NCI-H2171 (cell line): ENCODE measurements around the gene OTOP3.
"Not testable (repeated sequence)": the region's sequence is repeated elsewhere in the genome, so short reads cannot be mapped to it uniquely, and the experiment has no call there.

Experiments used
- DNase-seq: peaks from one replicate; lab custom pipeline; 2025; lab: John Stamatoyannopoulos, UW

Gene OTOP3, protein sequence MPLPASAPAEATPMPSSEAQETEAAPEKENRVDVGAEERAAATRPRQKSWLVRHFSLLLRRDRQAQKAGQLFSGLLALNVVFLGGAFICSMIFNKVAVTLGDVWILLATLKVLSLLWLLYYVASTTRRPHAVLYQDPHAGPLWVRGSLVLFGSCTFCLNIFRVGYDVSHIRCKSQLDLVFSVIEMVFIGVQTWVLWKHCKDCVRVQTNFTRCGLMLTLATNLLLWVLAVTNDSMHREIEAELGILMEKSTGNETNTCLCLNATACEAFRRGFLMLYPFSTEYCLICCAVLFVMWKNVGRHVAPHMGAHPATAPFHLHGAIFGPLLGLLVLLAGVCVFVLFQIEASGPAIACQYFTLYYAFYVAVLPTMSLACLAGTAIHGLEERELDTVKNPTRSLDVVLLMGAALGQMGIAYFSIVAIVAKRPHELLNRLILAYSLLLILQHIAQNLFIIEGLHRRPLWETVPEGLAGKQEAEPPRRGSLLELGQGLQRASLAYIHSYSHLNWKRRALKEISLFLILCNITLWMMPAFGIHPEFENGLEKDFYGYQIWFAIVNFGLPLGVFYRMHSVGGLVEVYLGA

DNA sequence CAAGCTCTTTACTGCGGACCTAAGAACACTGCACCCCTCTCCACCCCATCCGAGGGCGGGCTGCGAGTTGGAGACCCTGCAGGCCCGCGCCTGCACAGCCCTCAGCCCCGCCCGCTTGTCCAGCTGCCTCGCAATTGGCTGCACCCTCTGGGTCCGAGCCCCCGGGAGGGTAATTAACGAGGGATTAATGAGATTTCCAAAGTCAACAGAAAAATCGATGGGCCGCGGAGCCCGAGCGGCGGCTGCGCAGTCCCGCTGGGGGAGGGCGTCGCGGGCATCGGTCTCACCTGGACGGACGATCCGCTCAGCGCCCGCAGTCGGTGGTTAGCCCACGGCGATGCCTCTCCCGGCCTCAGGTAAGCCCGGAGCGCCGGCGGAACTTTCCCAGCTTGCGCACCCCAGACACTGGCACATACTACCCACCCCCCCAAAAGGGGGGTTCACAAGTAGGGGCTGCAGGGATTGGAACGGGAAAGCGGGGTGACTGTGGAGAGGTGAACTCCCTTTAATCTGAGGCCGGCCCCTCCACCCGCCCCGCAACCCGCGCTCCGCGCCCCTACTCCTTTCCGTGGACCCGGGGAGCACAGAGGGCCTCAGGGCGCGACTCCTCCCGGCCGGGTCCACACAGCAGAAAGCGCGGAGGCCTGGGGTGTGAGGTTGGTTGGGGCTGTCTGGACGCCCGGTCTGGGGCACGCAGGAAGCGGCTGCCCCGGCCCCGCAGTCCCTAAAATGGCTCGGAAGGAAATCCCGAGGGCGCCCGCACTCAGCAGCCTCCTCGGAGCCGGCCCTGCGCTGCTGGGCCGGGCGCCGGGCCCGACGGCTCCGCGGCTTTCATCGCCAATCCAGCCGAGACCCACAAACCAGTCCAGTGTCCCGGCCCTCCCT lies at the start of gene OTOP3:
TSS of gene OTOP3 (plus strand) at position 314 of the 885 bp plus-strand sequence. CDS start at position 338, 24 bp downstream.
- DNase-seq, result no peak

DNA sequence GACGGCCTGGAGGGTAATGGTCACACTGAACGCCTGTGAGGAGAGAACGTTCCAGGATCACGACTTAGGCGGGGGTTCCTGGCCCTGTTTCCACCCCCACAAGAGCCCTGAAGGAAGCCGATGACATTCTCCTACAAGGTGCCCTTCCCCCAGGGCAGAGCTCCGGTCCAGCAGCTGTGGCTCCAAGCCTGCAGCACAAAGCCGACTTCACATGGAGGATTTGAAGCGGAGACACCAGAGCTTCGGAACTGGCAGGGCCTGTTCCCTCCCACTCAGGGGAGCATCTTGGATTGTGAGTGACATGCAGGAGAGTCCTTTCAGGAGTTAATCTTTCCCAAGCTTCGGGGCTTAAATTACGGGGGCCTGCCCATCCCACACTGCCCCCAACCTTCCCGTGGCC lies 47.2 kb upstream of the OTOP3 start:
- no peak for DNase-seq

DNA sequence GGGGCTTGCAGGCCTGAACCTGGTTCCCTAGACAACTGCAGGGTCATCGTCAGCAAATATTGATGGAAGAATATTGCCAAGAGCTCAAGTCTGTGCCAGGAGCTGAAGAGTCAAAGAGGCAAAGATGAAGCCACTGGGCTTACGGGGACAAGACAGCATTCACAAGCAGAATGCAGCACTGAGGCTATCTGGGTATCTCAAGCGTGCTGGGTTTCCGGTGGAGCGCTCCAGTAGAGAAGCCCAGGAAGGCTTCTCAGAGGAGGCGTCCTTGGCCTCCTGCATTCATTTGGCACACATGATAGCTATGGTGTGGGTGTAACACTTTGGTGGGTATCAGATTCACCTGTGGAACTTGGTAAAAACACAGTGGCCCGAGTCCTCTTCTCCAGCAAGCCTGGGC lies 45.1 kb upstream of the OTOP3 start:
- no peak for DNase-seq

DNA sequence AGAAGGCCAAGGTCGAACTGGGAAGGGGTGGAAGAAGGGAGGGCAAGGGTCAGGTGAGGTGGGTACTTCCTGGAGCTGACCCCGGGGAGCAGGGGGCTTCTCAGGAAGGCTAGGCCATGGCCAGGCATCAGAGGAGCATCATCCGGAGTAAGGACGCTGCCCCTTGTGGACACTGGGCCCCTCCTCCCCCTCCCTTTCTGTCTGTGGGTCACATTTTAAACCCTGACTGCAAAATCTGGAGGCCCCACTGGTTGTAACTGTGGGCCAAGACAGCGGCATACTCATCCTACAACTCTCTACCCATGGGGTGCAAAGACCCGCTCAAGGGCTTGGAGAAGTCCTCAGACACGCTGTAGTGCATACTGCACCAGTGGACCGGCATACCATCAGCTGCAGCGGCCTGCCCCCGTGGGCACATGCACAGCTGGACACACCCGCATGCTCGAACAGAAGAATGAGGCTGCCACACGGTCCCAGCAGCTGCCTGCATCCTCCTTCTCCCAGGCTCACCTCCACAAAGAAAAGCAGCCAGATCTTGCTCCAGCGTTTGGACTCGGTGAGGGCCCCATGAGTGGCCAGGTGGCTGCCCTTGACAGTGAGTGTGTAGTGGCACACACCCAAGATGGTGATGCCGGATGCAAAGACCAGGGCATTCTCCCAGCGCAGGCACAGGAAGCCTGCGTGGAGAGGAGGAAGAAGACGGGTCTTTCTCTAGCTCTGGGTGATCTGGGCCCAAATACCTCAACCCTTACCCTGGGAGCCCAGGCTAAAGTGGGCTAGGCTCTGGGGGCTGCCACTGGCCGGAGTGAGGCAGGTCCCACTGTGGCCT lies 43.5 kb upstream of the OTOP3 start:
- no peak for DNase-seq

DNA sequence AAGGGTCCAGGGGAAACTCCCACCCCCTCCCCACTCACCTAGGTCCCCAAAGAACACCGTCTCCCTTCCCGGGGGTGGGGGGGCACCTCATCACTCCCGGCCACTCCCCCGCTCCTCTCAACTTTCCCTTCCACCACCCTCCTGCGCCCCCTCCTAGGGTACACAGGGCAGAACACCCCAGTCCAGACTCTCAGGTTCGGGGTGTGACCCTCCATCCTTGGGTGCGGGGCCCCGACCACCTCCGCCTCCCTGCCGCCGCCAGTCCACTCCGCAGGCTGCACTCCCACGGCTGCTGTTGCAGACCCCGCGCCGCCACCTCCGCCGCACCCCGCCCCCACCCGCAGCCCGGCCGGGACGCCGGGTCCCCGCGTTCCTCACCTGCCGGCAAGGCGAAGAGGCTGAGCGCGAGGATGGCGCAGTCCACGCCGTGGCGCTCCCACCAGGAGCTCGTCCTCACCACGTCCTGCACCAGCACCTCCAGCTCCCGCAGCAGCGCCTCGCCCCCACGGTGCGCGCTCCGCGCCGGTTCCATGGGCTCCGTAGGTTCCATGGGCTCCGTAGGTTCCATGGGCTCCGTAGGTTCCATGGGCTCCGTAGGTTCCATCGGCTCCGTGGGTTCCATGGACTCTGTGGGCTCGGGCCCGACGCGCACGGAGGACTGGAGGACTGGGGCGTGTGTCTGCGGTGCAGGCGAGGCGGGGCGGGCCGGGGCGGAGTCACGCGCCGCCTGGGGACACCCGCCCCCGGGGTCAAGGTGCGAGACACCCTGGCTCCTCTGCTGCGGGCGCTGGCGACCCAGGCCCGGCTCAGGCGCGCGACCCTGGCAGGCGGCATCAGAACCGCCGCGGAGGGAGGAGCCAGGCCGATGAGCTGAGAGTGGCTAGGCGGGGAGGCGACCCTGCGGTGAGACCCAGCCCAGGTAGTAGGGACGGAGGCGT lies 42.5 kb upstream of the OTOP3 start, which contains the start of gene FADS6:
TSS of gene FADS6 (minus strand) at position 660 of the 938 bp plus-strand sequence. CDS start at position 622, 38 bp downstream.
- no peak for DNase-seq

DNA sequence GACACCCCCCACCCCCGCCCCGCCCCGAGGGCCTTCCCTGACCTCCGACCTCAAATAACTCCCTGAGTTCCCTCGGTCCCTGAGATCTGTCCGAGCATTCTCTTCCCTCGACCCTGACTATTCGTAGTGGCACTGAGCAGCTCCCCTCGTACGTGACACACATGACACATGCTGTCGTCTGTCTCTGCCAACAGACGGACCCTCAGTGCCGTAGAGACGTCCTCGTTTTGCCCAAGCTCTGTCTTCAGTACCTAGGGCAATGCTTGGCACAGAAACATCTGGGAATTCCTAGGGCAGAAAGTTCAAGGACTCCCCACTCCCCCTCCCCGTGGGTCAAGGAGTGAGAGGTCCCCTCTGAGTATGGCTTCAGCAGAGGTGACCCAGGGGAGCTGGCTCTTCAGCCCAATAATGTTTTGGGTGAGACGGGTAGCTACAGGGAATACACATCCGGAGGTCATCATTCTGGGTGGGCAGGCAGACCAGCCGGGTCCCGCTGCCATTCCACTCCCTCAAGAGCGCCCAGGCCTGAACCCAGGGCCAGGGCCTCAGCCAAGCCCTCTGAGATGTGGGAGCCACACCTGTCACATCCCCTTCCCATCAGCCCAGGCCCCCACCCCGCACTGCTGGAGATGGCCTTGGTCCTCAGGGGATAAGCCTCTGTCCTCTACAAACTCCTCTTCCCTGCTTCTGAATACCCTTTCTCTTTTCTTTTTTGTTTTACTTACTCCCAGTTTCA lies 41.6 kb upstream of the OTOP3 start:
- DNase-seq, result no peak

DNA sequence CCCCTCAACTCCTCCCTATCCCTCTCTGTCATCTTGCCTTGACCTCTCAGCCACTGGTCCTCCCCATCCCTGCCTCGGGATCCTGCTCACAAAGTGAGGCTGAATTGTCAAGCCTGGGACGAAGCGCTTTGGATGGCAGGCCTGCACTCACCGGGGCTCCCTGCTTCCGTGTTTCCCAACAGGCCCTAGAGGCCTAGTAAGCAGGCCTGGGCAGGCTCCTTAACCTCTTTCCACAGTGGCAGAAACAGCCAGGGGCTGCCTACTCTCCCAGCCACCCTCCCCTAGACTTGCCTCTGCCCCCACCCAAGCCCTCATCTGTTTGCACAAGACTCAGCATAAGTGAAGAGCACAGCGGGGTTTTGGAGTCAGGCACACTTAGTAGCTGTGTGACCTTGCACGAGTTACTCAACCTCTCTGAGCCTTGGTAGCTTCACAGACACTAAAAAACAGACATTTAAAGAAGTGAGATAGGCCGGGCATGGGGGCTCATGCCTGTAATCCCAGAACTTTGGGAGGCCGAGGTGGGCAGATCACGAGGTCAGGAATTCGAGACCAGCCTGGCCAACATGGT lies 37.2 kb upstream of the OTOP3 start:
- no peak for DNase-seq

DNA sequence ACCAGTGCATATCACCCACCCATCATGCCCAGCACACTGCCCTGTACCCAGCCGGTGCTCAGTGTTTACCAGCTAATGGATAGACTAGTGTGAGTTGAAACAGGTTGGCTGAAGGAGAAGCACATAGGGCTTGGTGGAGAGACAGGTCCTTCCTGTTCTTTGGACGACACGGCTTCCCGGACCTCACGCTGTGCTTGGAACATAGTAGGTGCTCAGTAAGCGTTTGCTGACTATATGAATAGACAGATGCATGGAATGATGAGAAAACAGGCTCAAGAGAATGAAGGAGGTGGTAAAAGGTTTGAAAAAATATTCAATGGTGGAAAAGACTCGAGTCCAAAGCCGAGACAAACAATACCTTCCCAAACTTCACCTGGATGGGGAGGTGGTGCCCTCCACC lies 35.5 kb upstream of the OTOP3 start:
- no peak for DNase-seq

DNA sequence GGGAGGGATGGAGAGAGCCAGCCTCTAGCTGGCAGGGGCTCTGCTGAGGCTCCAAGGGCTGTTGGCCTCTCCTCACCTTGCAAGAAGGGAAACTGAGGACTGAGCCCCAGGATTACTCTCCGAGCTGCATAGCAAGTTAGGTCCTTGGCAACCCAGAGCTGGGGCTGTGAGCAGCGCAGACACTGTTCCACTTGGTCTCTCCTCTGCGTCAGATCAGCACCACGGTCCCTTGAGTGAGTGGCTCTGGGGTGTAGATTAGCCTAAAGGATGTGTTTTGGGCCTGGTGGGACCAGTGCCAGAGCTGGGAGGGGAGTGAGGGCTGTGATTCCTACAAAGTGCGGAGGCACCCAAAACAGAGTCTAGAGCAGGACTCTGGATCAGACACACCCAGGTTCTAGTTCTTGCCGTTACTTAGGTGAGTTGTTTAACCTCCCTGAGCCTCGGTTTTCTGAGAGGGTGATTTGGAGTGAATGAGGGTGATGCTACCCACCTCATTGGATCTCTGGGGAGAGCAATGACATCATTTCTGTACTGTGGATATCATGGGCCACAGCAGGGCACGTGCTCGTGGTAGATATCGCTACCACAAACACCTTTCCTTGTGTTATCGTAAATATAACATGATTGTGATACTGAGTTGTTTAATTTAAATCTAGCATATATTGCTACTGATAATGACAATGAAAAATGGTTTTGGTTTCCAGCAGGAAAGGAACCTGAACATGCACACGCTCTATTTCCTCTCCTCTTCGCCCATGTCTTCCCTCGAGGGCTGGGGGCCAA lies 34.2 kb upstream of the OTOP3 start:
- DNase-seq, result no peak

DNA sequence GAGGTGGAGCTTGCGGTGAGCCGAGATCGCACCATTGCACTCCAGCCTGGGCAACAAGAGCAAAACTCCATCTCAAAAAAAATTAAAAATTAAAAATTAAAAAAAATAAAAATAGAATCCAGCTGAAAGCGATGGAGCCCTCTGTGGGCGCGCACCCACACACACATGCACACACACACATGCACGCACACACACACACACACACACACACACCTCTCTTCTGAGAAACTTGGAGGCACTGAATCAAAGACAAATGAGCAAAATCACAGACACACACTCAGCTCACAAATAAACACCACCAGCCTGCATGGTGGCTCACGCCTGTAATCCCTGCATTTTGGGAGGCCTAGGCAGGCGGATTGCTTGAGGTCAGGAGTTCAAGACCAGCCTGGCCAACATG lies 32.7 kb upstream of the OTOP3 start:
- no peak for DNase-seq

DNA sequence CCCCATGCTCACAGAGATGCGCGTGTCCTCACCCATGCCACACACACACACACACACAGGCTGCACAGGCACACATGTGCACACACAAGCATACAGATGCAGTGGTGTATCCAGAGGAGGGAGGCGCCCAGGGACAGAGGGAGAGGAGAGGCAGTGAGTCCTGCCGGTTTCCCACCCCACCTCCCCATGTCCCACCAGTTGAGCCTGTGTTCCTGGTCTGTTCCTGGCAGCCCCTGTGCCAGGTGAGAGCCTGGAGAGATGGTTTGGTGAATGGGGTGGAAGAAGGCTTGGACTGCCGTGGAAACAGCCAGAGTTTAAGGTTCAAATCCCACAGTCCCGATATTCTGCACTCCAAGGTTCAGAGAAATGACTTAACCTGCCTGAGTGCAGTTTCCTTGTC lies 32.0 kb upstream of the OTOP3 start:
- no peak for DNase-seq

DNA sequence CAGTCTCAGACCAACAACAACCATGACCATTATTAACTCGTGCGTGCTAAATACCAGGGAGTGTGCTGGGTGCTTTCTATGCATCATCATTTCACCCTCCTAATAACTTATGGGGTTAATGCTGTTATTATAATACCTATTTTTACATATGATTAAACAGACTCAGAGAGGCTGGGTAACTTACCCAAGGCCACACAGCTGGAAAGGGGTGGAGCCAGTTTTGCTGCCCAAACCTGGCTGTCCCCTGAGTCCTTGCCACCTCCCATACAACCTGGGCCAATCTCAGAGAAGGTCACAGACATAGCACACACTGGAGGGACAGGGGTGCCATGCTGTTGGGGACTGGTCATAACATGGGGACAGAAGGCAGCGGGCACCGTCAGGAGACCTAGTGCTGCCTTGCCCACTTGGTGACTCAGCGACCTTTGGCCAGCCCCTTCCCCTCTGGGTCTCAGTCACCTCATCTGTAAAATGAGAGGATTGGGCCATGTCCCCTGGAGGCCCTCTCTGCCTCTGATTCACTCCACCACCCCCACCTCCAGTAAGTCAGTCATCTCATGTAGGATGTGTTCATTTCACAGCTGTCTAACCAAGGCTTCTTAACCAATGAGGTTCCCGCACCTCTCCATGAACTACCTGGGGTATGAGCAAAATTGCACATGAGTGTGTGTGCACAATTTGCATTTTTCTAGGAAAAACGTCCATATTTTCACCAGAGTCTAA lies 30.9 kb upstream of the OTOP3 start:
- no peak for DNase-seq

DNA sequence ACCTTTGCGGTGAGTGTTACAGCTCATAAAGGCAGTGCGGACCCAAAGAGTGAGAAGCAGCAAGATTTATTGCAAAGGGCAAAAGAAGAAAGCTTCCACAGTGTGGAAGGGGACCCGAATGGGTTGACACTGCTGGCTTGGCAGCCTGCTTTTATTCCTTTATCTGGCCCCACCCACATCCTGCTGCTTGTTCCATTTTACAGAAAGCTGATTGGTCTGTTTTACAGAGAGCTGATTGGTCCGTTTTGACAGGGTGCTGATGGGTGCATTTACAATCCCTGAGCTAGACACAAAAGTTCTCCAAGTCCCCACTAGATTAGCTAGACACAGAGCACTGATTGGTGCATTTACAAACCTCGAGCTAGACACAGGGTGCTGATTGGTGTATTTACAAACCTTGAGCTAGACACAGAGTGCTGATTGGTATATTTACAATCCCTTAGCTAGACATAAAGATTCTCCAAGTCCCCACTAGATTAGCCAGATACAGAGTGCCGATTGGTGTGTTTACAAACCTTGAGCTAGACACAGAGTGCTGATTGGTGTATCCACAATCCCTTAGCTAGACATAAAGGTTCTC lies 29.4 kb upstream of the OTOP3 start:
- not testable (repeated sequence) for DNase-seq

DNA sequence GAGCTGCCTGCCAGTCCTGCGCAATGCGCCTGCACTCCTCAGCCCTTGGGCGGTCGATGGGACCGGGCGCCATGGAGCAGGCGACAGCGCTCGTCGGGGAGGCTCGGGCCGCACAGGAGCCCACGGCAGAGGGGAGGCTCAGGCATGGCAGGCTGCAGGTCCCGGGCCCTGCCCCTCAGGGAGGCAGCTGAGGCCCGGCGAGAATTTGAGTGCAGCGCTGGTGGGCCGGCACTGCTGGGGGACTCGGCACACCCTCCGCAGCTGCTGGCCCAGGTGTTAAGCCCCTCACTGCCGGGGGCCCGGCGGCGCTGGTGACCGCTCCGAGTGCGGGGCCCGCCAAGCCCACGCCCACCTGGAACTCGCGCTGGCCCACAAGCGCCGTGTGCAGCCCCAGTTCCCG lies 28.7 kb upstream of the OTOP3 start:
- no peak for DNase-seq

DNA sequence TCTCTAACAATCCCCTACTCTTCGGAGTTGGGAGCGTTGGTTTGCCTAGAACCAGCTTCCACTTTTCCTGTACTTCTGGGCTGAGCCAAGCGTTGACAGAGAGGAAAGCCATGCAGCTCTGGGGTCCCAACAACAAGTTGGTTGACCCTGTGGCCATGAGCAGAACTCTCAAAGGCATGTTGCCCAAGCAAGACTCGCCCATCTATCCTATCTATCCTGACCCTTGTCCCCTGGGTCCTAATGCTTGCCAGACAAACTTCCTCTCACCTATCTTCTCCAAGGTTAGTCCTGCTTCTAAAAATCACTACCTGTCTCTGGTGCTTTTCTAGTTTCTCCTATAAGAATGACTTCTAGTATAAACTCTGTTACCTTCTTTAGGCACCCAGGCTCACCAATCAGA lies 26.6 kb upstream of the OTOP3 start:
- DNase-seq, result not testable (repeated sequence)

DNA sequence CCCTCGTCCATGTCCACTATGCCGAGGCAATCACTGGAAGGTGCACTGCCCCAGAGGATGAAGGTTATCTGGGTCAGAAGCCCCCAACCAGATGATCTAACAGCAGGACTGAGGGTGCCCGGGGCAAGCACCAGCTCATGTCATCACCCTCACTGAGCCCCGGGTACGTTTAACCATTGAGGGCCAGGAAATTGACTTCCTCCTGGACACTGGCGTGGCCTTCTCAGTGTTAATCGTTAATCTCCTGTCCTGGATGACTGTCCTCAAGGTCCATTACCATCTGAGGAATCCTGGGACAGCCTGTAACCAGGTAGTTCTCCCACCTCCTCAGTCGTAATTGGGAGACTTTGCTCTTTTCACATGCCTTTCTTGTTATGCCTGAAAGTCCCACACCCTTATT lies 24.3 kb upstream of the OTOP3 start:
- not testable (repeated sequence) for DNase-seq

DNA sequence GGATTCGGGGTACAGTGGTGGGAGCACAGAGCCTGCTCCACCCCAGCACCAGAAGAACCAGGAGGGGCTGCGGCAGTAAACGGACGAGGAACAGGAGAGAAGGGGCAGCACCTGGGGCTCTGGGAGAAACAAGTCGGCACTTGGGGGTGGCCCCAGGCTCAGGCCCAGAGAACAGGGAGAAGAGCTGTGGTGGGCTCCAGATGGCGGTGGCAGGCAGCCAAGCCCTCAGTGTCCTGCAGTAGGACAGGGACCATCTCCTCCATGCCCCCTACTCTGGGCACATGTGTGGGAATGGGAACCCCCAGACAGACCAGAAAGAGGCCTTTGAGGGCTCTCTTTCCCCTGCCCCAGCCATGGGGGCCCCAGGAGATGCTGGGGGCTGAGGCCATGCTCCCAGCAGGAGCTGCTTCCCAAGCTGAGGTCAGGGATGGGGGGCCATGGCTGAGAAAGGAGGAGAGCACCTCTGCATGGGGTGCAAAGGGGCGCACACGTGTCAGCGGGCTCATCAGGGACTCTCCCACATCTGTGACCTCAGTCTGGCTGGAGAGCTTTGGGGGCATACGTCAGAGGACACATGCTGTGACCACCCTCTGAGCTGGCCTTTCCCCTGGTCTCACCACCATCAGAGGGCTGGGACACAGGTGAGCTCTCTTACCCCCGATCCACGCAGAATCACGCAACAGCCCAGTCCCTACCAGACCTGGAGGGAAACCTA lies 19.4 kb upstream of the OTOP3 start:
- DNase-seq, result no peak
